Hepatocyte (in vitro differentiated cells): ENCODE results near the gene C1orf167.

ENCODE experiments used
- EZH2 ChIP-seq: fragments of 200-600 bp; sonication (generic); IDR thresholded peaks from 2 replicates; pipeline ENCODE4 v1.6.1; 2016; ENCODE audit warnings: antibody characterized with exemption, mild to moderate bottlenecking, borderline replicate concordance
- TF ChIP-seq, protein P1 (sequence below): fragments of 200-600 bp; sonication (generic); IDR thresholded peaks from 2 replicates; pipeline ENCODE4 v1.5.1; 2016; ENCODE audit warnings: antibody characterized with exemption, mild to moderate bottlenecking; ENCODE audit not compliant: poor library complexity

DNA sequence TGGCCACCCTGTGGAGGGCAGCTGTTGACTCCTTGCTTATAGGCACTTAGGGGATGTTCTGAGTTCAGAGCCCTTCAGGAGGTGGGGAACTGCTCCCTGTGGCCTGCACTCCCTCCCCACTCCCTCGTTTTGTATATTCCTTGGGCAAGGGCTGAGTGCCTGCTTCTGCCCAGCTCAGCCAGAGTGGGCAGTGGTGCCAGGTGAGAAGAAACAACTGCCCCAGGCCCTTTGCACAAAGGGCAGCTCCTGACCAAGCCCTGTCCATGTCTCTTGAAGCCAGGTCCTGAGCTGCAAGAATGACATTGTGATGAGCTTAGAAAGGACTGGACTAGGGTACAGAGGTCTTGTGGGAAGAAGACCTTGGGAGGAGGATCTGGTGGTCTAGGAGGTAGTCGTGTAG, 23.9 kb upstream of the C1orf167 start:
- TF ChIP-seq, protein P1, sequence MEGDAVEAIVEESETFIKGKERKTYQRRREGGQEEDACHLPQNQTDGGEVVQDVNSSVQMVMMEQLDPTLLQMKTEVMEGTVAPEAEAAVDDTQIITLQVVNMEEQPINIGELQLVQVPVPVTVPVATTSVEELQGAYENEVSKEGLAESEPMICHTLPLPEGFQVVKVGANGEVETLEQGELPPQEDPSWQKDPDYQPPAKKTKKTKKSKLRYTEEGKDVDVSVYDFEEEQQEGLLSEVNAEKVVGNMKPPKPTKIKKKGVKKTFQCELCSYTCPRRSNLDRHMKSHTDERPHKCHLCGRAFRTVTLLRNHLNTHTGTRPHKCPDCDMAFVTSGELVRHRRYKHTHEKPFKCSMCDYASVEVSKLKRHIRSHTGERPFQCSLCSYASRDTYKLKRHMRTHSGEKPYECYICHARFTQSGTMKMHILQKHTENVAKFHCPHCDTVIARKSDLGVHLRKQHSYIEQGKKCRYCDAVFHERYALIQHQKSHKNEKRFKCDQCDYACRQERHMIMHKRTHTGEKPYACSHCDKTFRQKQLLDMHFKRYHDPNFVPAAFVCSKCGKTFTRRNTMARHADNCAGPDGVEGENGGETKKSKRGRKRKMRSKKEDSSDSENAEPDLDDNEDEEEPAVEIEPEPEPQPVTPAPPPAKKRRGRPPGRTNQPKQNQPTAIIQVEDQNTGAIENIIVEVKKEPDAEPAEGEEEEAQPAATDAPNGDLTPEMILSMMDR, result no peak
- TF ChIP-seq EZH2, result no peak
